ENCODE measurements around the gene PRKCB.
A peak's percentile ranks its signal among the peaks of the same experiment; 100 is the strongest.

PRKCB gene

DNA sequence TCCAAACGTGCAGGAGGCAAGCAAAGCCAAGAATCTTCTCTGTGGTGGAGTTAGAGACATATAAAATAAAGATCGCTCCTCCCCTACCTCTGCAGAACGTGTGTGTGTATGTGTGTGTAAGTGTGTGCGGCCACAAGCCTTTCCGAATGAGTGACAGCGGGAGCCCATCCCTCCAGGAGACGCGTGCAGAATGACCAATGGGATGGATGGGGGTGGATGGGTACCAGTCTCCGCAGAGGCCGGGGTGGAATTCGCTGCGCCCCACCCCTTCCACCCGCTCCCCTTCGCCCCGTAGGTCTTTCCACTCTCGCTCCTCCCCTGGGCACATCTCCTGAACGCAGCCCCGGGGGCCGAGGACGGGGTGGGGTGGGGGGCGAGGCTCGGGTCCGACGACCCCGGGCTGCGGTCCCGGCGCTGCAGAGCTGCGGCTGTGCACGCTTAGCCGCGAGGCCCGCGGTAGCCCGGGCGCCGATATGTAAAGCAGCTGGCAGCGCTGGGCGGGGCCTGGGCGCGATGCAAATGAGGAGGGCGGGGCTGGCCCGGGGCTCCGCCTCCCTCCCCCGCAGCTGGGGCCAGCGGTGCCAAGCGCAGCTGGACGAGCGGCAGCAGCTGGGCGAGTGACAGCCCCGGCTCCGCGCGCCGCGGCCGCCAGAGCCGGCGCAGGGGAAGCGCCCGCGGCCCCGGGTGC lies at the start of gene PRKCB:
PRKCB (plus strand) TSS at position 594 of the 688 bp plus-strand sequence.
- DNase-seq: peak; percentile 2

- DNase-seq: no peak
Observed at GRCh38 chr16:23786964-23787561, 48.7 kb upstream of the PRKCB start.

DNA sequence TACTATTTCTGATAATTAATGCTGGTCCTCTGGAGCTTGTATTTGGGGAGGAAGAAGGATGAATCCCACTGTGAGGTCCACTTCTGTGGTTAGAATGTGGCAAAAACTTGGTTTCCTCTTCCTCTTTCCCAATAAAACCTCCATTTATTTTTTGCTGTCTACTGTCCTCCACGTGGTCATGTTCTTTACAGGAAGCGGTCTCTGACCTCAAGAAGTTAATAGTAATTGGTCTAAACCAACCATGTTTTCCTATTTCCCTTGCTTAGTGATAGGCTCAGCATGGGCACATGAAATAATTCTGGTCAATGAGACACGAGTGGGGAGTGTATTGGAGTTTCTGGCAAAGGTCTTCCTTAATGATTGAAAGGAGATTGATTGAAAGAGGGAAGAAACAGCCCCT lies 47.1 kb upstream of the PRKCB start:
- DNase-seq: no peak

GRCh38 chr16:23795378-23795777 lies 40.4 kb upstream of the PRKCB start:
- DNase-seq: no peak

DNA sequence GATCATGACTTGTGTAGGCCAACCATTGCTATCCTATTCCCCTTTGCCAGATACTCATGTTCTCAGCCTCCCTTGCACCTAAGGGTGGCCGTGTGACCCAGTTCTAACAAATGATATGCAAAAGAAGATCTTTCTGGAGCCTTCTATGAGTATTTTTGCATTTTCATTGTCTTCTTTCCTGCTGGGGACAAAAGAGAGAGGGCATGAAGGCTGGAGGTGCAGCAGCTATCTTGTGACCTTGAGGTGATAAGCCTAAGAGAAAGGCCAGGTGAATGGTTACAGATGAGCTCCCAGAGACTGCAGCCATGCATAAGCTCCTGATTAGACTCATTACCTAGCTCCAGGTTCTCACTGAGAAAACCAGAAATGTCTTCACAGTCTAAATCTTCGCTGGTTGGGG lies 38.8 kb upstream of the PRKCB start:
- DNase-seq: no peak

DNA sequence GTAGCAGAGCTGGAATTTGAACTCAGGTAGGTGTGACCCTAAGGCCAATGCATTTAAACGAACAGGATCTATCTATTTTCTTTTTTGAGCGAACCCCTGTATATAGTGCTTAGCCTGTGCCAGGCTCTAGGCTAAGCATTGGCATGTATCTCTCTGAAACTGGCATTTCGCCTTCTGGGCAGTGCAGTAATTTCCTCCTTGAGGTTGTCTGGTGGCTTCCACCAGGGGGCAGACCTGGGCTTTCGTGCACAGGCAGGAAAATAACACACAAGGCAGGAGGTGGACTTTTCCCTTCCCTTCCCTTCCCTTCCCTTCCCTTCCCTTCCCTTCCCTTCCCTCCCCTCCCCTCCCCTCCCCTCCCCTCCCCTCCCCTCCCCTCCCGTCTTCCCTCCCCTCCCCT lies 34.4 kb upstream of the PRKCB start:
- peak; percentile 50 for DNase-seq

GRCh38 chr16:23802776-23803175 lies 33.0 kb upstream of the PRKCB start:
- DNase-seq: no peak

GRCh38 chr16:23803591-23804123 lies 32.1 kb upstream of the PRKCB start:
- DNase-seq: no peak

DNA sequence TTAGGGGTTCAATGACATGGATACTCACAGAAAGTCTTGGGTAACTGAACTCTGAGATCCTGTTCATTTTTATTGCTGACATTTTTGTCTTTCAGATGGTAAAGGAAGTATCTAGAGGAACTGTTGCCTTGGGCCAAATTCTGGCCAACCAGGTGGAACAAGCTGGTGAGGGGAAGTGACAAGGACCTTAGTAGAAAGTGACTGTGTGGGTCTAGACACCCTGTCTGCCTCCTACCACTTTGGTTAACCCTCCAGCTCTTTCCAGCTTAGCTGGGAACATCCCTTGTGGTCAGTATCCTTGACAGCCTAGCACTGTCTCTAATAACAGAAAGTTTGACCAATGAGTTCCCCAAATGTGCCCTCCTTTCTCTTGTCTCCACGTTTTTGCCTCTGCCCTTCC lies 28.8 kb upstream of the PRKCB start:
- DNase-seq: no peak

- DNase-seq: no peak
Observed at GRCh38 chr16:23821467-23821866, 14.3 kb upstream of the PRKCB start.

GRCh38 chr16:23821875-23822688 lies 13.7 kb upstream of the PRKCB start:
- no peak for DNase-seq

- no peak for DNase-seq
Observed at GRCh38 chr16:23823475-23824384, 12.1 kb upstream of the PRKCB start.

- no peak for DNase-seq
Observed at GRCh38 chr16:23824909-23825308, 10.9 kb upstream of the PRKCB start.

DNA sequence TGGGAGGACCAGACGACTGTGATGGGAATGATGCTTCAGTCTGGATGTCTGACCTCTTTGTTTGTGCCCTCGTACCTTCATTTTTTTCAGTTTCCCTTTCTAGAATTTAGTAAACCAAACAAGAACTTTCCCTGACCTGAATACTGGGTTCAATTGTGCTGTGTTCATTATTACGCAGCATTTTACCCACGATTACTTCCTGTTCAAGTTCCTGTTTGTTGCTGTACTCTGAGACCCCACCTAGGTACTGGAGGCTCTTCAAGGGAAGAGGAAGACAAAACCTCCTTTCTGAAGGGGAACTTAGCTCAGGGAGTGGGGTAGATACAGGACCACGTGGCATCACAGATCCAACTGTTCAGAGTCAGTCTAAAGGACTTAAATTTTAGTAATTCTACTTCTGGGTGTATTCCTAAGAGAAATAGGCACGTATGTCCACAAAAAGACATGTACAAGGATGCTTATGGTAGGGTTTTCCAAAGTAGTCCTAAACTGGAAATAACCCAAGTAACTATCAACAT lies 9.2 kb upstream of the PRKCB start:
- no peak for DNase-seq

DNA sequence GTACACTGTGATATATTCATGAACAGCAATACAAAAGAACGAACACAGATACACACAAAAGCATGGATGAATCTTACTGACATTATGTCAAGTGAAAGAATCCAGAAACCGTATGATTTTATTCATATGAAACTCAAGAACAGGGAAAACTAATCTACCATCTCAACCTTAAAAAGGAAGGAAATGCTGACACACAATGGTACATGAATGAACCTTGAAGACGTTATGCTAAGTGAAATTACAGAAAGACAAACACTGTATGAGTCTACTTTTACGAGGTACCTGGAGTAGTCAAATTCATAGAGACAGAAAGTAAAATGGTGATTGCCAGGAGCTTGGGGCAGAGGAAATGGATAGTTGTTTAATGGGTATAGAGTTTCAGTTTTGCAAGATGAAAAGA lies 8.7 kb upstream of the PRKCB start:
- no peak for DNase-seq

DNA sequence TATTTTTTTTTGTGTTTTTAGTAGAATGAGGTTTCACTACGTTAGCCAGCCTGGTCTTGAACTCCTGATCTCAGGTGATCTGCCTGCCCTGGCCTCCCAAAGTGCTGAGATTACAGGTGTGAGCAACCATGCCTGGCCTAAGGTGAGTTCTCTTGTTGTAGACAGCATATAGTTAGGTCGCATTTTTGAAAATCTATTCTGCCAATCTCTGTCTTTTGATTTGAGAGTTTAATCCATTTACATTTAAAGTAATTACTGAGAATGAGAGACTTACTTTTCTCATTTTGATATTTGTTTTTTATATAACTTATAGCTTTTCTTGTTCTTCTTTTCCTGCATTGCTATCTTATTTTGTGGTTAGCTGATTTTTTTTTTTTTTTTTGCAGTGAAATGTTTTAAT lies 6.3 kb upstream of the PRKCB start:
- DNase-seq: no peak

DNA sequence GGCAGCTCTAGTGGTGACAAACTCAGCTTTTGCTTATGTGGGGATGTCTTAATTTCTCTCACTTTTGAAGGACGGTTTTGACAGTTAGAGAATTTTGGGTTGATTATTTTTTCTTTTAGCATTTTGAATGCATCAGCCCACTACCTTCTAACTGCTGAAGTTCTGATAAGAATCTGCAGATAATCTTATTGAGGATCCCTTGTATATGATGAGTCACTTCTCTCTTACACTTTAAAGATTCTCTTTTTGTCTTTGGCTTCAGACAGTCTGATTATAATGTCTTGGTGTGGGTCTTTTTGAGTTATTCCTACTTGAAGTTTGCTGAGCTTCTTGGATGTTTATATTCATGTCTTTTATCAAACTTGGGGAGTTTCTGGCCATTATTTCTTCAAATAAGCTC lies 5.5 kb upstream of the PRKCB start:
- DNase-seq: no peak

- no peak for DNase-seq
Observed at GRCh38 chr16:23832882-23833281, 2.9 kb upstream of the PRKCB start.

DNA sequence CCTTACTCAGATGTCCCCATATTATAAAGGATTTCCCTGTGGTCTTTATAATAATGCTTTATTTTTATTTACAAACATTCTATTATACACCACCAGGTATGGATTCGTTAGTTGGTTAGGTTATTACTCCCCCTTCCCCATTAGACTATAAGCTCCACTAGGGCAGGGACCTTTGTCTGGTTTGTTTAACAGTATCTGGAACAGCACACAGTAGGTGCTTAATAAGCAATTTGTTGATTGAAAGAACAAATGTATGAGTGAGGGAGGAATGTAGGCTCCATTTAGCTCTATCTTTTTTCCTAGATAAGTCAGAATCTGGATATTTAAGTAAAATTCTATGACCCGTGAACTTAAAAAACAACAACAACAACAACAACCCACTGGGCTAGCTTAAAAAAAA lies 2.3 kb upstream of the PRKCB start:
- DNase-seq: no peak

DNA sequence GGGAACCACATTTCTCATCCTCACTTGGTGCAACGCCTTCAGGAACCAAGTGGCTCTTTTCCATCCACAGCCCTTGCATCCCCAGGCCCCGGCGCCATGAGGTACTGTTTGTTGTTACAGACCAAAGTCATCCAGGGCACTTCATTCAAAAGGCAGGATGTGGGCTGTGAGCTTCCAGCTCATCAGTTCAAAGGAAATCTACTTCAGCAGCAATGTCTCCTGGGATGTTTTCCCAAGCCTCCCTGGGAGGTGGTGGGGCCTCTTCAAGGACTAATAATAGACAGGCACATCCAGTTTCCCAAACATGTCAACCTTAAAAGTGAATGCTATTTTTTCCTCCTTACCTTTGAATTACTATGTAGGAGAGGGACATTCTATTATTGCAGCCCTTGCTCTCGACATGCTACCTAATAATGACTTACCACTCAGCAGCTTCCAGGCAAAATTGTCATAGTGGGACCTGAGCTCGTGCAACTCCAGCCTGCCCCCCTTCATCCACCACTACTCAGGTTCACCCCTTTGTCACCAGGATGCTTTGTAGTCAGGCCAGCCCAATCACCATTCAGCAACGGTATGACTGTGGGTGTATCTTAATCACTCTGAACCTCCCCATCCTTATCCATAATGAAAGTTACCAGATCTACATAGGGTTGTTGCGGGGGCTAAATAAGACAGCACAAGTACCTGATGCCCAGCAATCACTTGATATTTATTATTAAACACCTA lies 1.7 kb upstream of the PRKCB start:
- no peak for DNase-seq

DNA sequence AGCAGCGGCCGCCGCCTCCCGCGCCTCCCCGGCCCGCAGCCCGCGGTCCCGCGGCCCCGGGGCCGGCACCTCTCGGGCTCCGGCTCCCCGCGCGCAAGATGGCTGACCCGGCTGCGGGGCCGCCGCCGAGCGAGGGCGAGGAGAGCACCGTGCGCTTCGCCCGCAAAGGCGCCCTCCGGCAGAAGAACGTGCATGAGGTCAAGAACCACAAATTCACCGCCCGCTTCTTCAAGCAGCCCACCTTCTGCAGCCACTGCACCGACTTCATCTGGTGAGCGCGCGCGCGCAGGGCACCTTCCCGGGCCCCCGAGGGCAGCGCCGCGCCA lies 258 bp downstream of the PRKCB start:
- DNase-seq: no peak
